B cell (primary cell): ENCODE data around the gene SKP2. TPM values are rescaled to one million over a fixed set of nuclear protein-coding genes. Genes with fewer than 3 reads are reported as not detected.

Experiments
- ATAC-seq: fragments of 200-7000 bp; cut with Tn5 transposase; one replicate; pipeline ENCODE4 v1.10.0; 2021; ENCODE audit warnings: low read depth, mild to moderate bottlenecking, moderate number of reproducible peaks, moderate library complexity
- CTCF ChIA-PET: fragments of 350-600 bp; sonication (Branson Sonifier 250); formaldehyde crosslinking; loops from one replicate; lab custom pipeline; 2021; ENCODE audit warnings: antibody characterized with exemption, inconsistent platforms; lab: Charles Lee
- POLR2A ChIA-PET: fragments of 350-600 bp; sonication (Branson Sonifier 250); formaldehyde crosslinking; loops from one replicate; lab custom pipeline; 2021; ENCODE audit warnings: antibody characterized with exemption; lab: Charles Lee
- DNase-seq: peaks from one replicate; pipeline ENCODE4 v3.0.0; 2013
- H2AFZ ChIP-seq: 2 replicates; pipeline ENCODE4 v1.6.1; 2012; ENCODE audit warnings: mild to moderate bottlenecking, low read depth, low read length; ENCODE audit not compliant: insufficient read depth, poor library complexity, severe bottlenecking
- H3K27ac ChIP-seq, 2 donors: 1 replicate in 1 of 2; 2 replicates in 1 of 2; pipeline ENCODE4 v1.5.1; 2012 to 2013; ENCODE audit warnings: low read length in 2 of 2, mild to moderate bottlenecking in 2 of 2, moderate library complexity in 1 of 2
- H3K27me3 ChIP-seq, 4 experiments: fragments of 200-600 bp in 1 of 4; sonication (generic) in 1 of 4; replicated peaks in 1 of 4; 1 replicate in 2 of 4; 2 replicates in 2 of 4; pipeline versions ENCODE4 v1.6.1 to v1.7.0; 2013 to 2016; ENCODE audit warnings: low read length in 3 of 4, mild to moderate bottlenecking in 2 of 4, mixed read lengths in 1 of 4, moderate library complexity in 1 of 4; ENCODE audit not compliant: insufficient read depth in 4 of 4, control insufficient read depth in 3 of 4; ENCODE audit errors: control extremely low read depth in 1 of 4
- H3K36me3 ChIP-seq, 2 experiments: replicated peaks in 1 of 2; 1 replicate in 1 of 2; 2 replicates in 1 of 2; pipeline versions ENCODE4 v1.6.1 to v1.7.1; 2013; ENCODE audit warnings: low read length in 1 of 2; ENCODE audit not compliant: insufficient read depth in 2 of 2, control insufficient read depth in 1 of 2; ENCODE audit errors: control extremely low read depth in 1 of 2, extremely low read depth in 1 of 2
- H3K4me1 ChIP-seq, 2 donors: fragments of 200-600 bp in 1 of 2; sonication (generic) in 1 of 2; 1 replicate in 1 of 2; 2 replicates in 1 of 2; pipeline versions ENCODE4 v1.5.1 to v1.6.1; 2013 to 2017; ENCODE audit warnings: low read length in 2 of 2; ENCODE audit not compliant: control insufficient read depth in 2 of 2, insufficient read depth in 2 of 2
- H3K4me2 ChIP-seq: replicated peaks from 2 replicates; pipeline ENCODE3; 2012; ENCODE audit warnings: mild to moderate bottlenecking, low read depth, low read length; ENCODE audit not compliant: poor library complexity, severe bottlenecking
- H3K4me3 ChIP-seq, 5 experiments: fragments of 200-600 bp in 1 of 5; sonication (generic) in 1 of 5; 1 replicate in 3 of 5; 2 replicates in 2 of 5; pipeline versions ENCODE4 v1.5.1 to v1.7.0; 2011 to 2016; ENCODE audit warnings: low read length in 4 of 5, mild to moderate bottlenecking in 4 of 5, low read depth in 2 of 5, control low read depth in 1 of 5, moderate library complexity in 1 of 5; ENCODE audit not compliant: insufficient read depth in 1 of 5; ENCODE audit errors: control extremely low read depth in 1 of 5, extremely low read depth in 1 of 5
- H3K79me2 ChIP-seq: fragments of 200-600 bp; sonication (generic); one replicate; pipeline ENCODE4 v1.6.0; 2016; ENCODE audit warnings: low read length; ENCODE audit not compliant: control insufficient read depth, insufficient read depth
- H3K9ac ChIP-seq: fragments of 200-600 bp; sonication (generic); 2 replicates; pipeline ENCODE4 v1.6.1; 2017; ENCODE audit warnings: mild to moderate bottlenecking, low read length, moderate library complexity
- H3K9me3 ChIP-seq, 3 donors: one replicate each; pipeline versions ENCODE4 v1.6.1 to v1.7.1; 2013; ENCODE audit warnings: low read length in 2 of 3; ENCODE audit not compliant: control insufficient read depth in 2 of 3, insufficient read depth in 1 of 3; ENCODE audit errors: control extremely low read depth in 1 of 3
- H4K20me1 ChIP-seq: 2 replicates; pipeline ENCODE4 v1.6.0; 2012; ENCODE audit warnings: mild to moderate bottlenecking, low read length; ENCODE audit not compliant: insufficient read depth, control insufficient read depth, poor library complexity, severe bottlenecking
- H3K27ac Mint-ChIP-seq: one replicate; pipeline ENCODE4 v1.8.0; 2021; ENCODE audit warnings: mixed read lengths
- H3K27me3 Mint-ChIP-seq: one replicate; pipeline ENCODE4 v1.8.0; 2021; ENCODE audit warnings: mixed read lengths
- H3K4me1 Mint-ChIP-seq: one replicate; pipeline ENCODE4 v1.8.0; 2021; ENCODE audit warnings: mixed read lengths
- H3K4me3 Mint-ChIP-seq: one replicate; pipeline ENCODE4 v1.8.0; 2021; ENCODE audit warnings: mixed read lengths
- H3K9me3 Mint-ChIP-seq: one replicate; pipeline ENCODE4 v1.8.0; 2022; ENCODE audit warnings: mixed read lengths; ENCODE audit not compliant: insufficient read depth
- EZH2 ChIP-seq: IDR thresholded peaks from 2 replicates; pipeline ENCODE4 v1.6.1; 2012; ENCODE audit warnings: borderline replicate concordance, low read depth, mild to moderate bottlenecking, moderate library complexity, low read length; ENCODE audit not compliant: insufficient read depth, poor library complexity, severe bottlenecking
- WGBS: methylation state at CpG from one replicate; pipeline ENCODE4 v1.1.5; 2013; ENCODE audit warnings: missing lambda C conversion rate; ENCODE audit not compliant: insufficient coverage; 5-methylcytosine and 5-hydroxymethylcytosine counted together
- intact Hi-C: fragments of 100-400 bp; cut with micrococcal nuclease; formaldehyde crosslinking; loops from one replicate; pipeline ENCODE4 v1.10.0; 2022
- polyA plus RNA-seq: library from polyadenylated mRNA; depleted of rRNA; stranded (reverse); fragments of >200 nt; gene quantifications from 2 replicates; pipeline ENCODE4 v1.2.3, GENCODE V29; 2012
- total RNA-seq, 2 donors: library from RNA; stranded (reverse); fragments of 120-200 nt in 1 of 2; gene quantifications; 1 replicate in 1 of 2; 2 replicates in 1 of 2; pipeline versions ENCODE4 v1.2.3 to v1.2.4, GENCODE V29; 2013 to 2022
- TF ChIP-seq, protein P1 (sequence below): fragments of 200-600 bp; IDR thresholded peaks from one replicate; pipeline ENCODE4 v1.8.0; 2022; ENCODE audit warnings: antibody characterized with exemption, mild to moderate bottlenecking

Gene SKP2
- total and polyA plus RNA-seq, 2 donors (not counting 1 experiment from before 2014, with no cell fraction given), result 26.7 to 27.1 TPM

DNA sequence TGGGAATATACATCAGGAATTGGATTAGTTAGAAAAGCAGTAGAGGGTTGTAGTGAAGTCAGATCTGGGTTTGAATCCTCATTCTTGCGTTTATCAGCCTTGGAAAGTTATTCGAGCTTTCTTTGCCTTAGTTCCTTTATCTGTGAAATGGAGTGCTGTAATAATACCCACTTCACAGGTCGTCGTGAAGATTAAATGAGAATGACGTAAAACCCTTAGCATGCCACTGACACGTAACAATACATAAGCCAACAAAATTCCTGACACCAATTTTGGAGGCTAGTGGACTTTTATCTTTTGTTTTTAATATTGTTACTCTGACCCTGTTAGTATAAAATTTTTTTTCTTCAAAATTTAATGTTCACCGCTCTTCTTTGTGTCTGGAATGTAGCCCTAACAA, 3.4 kb downstream of the SKP2 start:
- peaks cover 90% of the 10 kb centered on the region for H3K79me2 ChIP-seq
- no peak overlapping the region for H3K9ac ChIP-seq
- no peaks in the 10 kb centered on the region for H3K27me3 ChIP-seq
- H3K4me3 Mint-ChIP-seq, result no peak overlapping the region
- H3K4me1 Mint-ChIP-seq, result peaks cover 43% of the 10 kb centered on the region
- H3K36me3 ChIP-seq, result peaks cover 7 to 43% of the 10 kb centered on the region in 2 experiments
- ATAC-seq (no peak), DNase-seq (no peak)
- H3K4me2 ChIP-seq, result no peak overlapping the region
- TF ChIP-seq, protein P1, sequence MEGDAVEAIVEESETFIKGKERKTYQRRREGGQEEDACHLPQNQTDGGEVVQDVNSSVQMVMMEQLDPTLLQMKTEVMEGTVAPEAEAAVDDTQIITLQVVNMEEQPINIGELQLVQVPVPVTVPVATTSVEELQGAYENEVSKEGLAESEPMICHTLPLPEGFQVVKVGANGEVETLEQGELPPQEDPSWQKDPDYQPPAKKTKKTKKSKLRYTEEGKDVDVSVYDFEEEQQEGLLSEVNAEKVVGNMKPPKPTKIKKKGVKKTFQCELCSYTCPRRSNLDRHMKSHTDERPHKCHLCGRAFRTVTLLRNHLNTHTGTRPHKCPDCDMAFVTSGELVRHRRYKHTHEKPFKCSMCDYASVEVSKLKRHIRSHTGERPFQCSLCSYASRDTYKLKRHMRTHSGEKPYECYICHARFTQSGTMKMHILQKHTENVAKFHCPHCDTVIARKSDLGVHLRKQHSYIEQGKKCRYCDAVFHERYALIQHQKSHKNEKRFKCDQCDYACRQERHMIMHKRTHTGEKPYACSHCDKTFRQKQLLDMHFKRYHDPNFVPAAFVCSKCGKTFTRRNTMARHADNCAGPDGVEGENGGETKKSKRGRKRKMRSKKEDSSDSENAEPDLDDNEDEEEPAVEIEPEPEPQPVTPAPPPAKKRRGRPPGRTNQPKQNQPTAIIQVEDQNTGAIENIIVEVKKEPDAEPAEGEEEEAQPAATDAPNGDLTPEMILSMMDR, result no peak
- TF ChIP-seq EZH2, result no peak
- CTCF ChIA-PET, result no interaction called here
- H3K9me3 ChIP-seq, result no peaks in the 10 kb centered on the region
- H3K27me3 Mint-ChIP-seq, result no peaks in the 10 kb centered on the region
- WGBS, result no CpG with 5 or more reads among the region's 7 CpGs
- H2AFZ ChIP-seq, result no peak overlapping the region
- H3K9me3 Mint-ChIP-seq, result no peaks in the 10 kb centered on the region
- H3K27ac Mint-ChIP-seq, result no peak overlapping the region
- peaks cover 19 to 25% of the 10 kb centered on the region in 2 donors for H3K4me1 ChIP-seq
- POLR2A ChIA-PET, result no interaction called here
- H3K4me3 ChIP-seq, result no peak overlapping the region
- H4K20me1 ChIP-seq, result peaks cover 4% of the 10 kb centered on the region
- intact Hi-C loops, result no loop called here
- no peak overlapping the region for H3K27ac ChIP-seq

DNA sequence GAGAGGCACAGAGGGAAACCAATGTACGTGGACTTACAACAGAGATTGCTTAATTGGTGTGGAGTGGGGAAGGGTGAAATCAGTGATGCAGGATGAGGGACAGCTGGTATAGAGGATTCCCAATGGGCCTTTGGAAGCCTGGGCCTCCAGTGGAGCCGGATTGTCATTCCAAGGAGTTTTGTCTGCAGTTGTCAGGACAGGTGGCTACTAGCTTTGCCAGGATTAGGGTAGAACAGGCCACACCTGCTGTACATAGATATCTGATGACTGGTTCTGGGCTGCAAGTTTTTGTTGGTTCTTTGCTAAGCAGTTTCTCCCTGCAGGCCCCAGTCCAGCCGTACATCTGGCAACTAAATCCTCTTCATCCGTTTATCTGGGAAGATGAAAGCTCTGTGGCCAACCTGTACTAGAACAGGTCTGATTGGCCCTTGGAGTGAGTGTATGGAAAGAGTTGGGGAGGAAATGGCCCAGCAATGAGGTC, 4.2 kb downstream of the SKP2 start:
- POLR2A ChIA-PET, result no interaction called here
- WGBS, result 98% methylated on average over 4 of the region's 4 CpGs

More for the DNA sequence above, 4.2 kb downstream of the SKP2 start:
- intact Hi-C loops, result no loop called here
- CTCF ChIA-PET, result no interaction called here
- Mint-ChIP-seq H3K4me3 (no peak overlapping the region), H3K4me1 (peaks cover 34% of the 10 kb centered on the region), H3K27ac (no peak overlapping the region), H3K27me3 (no peaks in the 10 kb centered on the region), H3K9me3 (no peaks in the 10 kb centered on the region)
- Histone ChIP-seq H3K27ac (no peak overlapping the region), H3K9ac (no peak overlapping the region), H2AFZ (no peak overlapping the region), H3K4me2 (no peak overlapping the region), H3K79me2 (peaks cover 88% of the 10 kb centered on the region), H3K4me1 (peaks cover 11 to 16% of the 10 kb centered on the region in 2 donors), H3K9me3 (no peaks in the 10 kb centered on the region), H3K27me3 (no peaks in the 10 kb centered on the region), H3K36me3 (peaks cover 7 to 47% of the 10 kb centered on the region in 2 experiments), H4K20me1 (peaks cover 4% of the 10 kb centered on the region), H3K4me3 (no peak overlapping the region)
- ATAC-seq (no peak), DNase-seq (no peak)
- no peak for TF ChIP-seq EZH2
- TF ChIP-seq, protein P1, result no peak
